Stimulated activated CD4-positive, alpha-beta T cell treated with anti-CD3 and anti-CD28 coated beads, Interleukin-4, amount 100 ng/mL, for 24 hours (primary cell): Measurements from ENCODE around the gene DNAJC18.
"Not testable (repeated sequence)": the region's sequence is repeated elsewhere in the genome, so short reads cannot be mapped to it uniquely, and the experiment has no call there.

Source experiments
- DNase-seq: peaks from one replicate; pipeline ENCODE4 v3.0.0-alpha.2; 2020

The DNAJC18 gene

DNA sequence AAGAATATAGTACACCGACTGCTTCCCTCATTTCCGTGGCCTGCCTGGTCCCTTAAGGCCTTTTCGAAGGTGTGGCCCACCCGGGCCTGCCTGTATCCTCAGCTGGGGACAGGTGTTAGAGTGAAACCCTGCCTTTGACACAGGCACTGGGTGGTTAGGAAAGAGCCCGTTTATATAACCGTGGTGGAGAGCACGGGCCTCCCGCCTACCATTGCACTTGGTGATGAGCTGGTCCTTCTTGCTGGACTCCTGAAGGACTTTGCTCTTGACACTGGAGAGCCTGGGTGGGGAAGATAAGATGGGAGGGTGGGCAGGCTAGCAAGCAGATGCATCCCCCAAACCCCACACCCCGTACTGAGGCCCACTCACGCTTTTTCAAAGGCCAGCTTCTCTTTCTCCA is 37.8 kb downstream of the DNAJC18 start:
- no peak for DNase-seq

DNA sequence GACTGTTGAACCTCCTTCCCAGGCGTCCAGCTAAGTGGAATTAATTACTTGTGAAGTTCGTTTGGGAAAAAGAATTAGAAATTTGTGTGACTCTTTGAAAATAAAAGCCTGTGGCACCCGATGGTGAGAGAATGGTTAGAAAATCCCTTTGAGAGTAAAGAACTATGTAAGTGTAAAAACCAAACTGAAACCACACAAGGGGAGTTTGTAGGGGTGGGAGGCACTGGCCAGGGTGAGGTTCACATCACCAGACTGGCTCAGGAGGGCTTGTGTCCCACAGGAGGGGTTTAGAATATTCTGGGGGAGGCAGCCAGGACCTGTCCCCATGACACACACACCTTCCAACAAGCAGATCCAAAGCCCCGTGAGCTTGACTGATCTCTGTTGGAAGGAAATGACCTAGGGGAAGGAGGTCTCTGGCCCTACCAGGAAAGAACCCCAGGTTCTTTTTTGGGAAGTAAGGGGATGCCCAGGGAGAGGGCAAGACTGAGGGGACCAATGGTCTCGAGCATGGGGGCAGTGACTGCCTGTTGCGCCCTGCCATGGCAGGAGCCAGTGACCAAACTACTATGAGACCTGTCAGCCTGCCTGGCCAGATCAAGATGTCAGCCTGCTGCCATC is 39.7 kb downstream of the DNAJC18 start:
- DNase-seq, result no peak

DNA sequence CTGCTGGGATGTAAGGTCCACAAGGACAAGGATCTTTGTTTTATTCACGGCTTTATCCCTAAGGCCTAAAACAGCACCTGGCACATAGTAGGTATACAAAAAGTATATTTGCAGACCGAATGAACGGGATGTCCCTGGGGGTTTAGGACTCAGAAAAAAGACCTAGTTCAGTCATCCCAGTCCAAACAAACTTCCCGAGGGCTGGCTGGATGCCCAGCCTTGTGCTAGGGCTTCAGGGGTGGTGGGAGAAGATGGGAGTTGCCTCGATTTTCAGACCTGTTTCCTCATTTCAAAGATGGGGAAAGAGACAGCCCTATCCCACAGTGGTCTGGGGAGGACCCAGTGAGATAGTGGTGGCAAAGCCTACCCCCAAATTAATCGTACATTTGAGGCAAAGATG is 41.4 kb downstream of the DNAJC18 start:
- no peak for DNase-seq

DNA sequence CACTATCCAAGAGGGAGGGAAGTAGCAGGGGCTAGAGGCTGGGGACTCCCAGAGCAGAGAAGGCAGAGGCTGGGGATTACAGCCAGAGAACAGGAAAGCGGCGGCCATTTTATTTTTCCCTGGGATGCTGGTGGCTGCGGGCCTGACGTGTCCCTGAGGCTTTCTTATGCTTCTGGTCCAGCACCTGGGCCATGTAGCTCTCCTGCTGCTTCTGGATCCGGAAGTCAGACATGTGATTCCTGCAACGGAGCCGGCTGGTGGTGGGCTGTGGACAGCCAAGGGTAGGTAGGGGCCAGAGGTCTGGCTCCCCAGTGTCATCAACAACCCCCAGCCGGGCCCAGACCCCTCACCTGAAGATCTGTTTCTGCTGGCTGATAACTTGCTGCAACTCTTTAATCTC is 42.6 kb downstream of the DNAJC18 start:
- DNase-seq, result no peak

DNA sequence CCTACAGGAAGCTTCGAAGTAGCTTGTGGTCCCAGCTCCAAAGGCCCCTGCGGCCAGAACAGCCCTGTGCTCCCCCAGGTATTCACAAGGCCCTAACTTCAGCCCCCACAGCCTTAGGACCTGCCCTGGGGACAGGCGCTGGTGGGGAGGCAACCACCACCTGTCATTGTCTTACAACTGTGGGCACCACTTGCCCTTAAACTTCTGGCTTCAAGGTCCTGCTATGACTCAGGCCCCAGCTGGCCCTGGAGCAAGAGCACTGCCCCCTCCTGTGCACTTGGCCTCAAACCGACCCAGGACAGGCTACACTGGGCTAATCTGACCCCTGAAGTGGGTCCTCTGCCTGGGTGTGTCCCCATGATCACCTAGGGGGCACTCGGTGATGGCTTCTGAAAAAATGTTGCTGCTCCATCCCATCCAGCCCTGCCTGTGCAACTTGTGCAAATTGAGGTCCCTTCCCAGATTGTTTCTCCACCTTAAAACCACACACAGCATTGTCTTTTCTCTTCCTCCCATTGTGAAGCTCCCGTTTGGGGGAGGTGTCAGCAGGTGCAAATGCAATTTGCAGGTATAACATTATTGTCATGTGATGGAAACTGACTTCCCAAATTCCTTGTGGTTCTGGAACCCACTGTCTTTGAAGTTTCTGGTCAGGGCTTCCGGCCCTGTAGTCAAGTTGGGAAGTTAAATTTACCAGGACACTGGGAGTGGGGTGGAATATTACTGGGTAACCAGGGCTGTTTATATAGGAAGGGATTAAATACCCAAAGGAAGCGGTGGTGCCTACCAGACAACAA is 43.3 kb downstream of the DNAJC18 start:
- no peak for DNase-seq

DNA sequence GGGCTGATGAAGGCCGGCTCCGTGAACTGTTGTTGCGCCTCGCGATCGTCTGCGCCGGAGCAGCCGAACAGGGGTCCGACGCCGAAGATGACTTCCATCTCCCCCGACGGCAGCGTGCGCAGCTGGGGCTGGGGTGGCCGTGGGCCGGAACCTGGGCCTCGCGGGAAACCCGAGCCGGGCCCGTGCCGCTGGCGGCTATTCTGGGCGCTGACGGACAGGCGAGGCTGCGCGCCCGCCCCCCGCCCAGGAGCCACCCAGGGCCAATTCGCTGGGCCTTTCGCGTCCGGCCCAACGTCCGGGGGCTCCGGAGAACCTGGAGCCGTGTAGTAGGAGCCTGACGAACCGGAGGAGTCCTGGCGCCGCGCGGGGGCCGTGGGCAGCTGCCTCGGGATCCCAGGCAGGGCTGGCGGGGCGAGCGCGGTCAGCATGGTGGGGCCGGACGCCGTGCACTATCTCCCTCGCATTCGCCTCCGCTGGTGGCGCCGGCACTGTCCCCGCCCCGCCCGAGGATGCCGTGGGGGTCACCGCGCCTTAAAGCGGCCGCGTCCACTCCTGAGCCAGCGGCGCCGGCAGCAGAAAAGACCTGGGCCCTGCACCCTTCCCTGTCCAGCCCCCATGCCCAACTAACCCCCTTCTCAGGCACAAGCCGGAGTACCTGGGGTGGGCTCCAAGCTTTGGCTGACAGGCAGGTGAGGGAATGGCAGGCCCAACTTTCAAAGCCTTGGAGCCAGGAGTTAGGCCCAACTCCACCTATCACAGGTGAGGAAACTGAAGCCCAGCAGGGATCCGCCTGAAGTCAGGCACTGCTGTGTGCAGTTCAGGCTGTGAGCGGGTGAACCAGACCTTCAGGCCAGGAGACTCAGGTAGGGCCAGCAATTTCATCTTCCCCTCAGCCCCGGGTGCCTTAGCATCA is 44.4 kb downstream of the DNAJC18 start, which contains the start of gene PROB1:
Gene PROB1, minus strand, starts transcription at position 451 of the 913 bp plus-strand sequence. Its CDS starts 23 bp downstream, at position 428.
- DNase-seq, result no peak

DNA sequence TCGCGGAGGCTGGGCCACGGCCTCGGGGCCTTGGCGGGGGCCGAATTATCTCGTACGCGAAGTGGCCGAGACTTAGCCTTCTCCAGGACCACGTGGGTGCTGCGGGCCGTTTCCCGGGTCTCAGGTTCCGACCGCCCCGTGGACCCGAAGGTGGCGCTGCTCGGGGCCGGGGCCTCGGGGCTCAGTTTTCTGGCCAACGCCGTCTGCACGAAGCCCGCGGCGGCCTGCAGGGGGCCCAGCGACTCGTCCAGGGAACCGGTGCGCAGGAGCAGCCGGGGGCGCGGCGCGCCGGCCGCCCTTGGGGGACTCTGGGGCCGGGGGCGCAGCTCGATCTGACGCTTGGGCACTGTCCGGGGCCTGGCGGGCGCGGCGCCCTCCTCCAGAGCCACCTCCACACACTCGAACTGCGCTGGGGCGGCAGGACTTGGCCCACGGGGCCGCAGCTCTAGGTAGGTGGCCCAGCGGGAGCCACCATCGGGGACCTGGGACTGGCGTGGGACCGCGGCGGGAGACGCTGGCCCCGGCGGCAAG is 45.1 kb downstream of the DNAJC18 start:
- peak; percentile 57 for DNase-seq

DNA sequence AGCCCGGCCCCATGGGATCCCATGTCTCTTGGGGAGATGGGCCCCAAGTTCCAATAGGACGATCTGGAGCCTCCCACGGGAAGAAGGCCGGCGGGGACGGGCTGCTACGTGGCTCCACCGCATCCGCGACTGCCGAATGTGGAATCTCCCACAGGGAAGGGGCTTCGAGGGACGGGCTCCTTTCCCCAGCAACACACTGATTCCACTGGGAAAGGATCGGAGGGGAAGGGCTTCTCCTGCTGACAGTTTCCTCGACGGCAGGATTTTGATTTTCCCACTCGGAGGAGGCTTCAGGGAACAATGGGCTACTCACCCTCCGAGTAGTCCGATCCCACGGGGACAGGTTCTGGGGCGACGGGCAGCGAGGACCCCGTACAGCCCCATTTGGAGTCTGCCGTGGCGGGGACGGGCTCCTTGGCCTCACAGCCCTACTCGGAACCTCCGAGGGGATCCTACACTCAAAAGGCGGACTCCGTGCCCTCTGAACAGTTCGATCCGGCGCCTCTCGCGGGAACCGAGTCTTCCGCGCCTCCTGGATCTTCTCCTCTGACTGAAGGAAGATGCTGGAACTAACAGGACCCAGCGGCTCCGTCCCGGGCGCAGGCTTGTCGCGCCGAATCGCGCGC is 45.7 kb downstream of the DNAJC18 start:
- DNase-seq, result no peak

DNA sequence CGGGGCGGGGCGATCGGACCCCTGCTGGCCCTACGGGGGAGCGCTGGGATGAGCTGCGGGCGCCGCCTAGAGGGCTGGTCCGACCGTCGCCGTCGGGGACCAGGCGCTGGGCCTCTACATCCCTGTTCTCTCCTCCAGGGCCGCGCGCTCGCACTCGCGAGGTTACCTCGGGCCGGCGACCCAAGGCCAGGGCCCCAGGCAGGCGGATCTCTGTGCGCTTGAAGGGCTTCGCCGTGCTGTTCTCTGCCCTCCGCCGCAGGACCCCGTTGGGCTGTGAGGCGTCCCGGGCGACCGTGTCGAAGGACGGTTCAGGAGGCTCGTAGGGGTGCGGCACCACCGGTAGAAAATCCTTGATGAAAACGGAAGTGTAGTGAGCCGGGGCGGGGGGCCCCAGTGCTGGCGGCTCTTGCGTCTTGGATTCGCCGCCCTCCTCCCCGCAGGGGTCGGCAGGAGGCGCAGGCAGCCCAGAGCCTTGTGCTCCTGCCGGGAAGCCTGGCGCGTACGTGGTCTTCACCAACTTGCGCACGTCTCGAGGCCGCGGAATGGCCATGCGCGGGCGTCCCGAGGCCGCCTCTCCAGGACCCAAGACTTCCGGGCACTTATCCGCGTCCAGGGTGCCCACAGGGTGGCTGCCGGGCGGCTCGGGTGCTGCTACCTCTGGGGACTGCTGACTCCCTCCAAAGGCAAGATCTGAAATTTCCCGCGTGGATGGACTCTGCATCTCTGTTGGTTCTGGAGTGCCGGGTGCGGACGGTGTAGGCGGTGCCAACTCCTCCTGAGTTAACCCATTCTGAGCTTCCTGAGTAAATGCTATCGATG is 46.4 kb downstream of the DNAJC18 start:
- DNase-seq, result peak; percentile 78

DNA sequence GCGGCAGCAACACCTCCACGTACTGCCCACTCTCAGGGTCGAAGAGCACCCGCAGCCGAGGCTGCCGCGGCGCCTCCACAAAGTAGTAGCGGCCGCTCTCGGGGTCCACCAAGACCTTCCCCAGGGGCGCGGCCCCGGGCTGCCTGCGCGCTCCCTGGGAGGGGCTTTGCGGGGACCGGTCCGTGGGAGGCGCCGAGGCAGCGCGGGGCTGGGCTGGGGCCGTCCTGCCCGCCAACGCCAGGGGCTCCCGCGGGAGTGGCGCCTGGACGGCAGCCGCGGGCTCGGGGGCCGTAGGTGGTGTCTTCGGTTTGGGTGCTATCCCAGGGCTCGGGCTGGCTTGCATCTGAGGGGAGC is 47.0 kb downstream of the DNAJC18 start:
- DNase-seq, result no peak

DNA sequence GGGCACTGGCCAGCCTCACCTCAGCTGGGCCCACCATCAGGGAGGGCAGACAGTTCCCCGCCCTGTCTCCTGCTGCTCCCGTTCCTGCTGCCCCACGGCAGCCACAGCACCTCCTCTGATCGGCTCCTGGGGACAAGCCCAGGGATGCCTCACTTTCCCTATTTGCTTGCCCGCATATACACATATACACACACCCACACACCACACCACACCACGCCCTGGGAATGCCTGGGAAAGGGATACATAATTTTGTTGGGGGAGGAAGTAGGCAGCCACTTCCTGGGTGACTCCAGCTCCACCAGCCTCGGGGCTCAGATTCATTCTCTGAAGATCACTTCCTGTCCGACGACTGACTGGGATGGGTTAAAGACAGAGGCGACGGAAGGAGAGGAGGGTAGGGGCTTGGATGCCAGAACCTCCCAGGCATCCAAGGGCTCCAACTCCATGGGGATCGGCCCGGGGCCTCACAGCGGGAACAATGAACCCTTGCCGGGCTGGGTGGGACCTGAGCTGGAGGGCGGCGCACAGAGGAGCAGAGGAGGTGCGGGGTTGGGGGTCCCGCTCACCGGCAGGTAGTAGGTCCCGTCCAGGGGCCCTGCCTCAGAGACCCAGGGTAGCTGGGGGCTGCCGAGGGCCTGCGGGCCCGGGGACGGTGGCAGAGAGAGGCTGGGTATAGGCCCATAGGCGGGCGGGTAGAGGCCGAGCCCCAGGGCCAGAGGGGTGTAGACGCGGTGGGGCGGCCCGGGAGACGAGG is 47.6 kb downstream of the DNAJC18 start:
- DNase-seq, result no peak

DNA sequence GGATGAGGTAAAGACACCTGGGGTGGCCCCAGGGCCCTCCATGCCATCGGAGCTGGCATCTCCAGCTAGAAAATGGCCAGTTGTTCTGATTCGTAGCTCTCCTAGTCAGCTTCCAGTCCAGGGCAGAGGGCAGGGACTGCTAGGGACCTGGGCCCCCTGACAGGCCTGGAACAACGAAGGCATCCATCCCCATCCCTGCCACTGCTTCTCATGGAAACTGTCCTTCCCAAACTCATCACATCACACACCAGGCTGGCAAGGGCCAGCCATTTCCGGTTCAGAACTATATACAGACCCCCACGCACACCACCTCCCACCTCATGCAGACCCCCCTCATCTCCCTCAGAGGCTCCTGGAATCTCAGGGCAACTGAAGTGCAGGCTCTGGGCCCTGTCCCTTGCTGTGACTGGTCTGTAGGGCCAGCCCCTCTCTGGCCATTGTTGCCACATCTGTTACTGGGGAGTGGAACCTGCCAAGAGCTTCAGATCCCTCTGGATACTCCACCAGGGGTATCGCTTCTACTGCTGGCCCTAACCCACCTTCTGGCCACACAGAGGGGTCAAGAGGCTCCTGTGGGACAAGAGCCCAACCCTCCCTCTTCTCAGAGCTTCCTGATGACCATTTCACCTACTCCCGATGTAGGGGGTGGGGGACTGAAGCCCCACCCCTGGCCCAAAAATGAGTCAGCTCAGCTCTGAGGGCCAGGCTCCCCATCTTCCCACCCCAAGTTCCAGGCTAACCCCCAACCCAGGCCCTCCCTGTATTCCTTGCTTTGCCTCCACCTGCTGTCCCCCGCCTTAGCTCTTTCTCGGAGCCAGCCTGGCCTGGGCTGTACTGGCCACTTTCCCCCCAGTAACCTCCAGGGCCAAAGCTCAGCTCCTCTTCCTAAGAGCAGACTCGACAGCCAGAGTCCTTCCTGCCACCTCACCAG is 48.4 kb downstream of the DNAJC18 start:
- DNase-seq, result no peak

DNA sequence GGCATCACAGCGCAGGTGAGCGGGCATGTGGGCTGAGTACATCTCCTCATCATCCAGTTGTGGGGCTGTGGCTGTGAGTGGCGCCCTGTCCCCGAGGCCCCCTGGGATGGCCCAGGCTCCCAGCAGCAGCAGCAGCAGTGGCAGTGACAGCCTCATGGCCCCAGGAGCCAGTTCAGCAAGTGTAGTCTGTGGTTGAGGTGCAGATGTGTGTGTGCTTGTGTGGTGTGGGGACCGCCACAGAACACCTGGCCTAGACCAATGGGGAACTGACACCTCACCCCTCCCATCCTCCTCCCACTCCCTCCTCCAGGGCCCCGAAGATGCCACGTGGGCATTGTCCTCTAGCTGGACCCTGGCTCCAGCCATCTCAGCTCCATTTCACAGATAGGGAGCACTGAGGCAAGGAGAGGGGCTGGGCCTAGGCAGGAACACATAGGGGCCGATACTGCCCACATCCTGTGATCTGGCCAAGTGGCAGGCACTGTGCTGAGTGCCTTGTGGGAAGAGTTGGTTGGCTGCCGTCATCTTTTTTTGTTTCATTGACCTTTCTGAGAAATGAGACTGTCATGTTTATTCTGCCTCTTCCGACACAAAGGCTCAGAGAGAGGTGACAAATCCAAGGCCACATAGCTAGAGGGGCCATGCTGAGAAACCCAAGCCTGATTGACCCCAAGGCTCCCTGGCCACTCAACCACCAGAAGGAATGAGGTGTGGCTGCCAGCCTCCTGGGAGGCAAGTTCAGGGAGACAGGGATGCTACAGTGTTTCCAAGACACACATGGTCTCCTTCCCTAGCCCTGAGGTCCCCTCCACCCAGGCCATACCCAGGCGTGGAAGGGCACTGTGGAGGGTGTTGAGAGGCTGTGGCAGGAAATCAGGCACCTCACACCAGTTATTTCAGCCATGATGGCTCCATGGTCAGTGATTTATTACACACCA is 49.4 kb downstream of the DNAJC18 start, which contains the start of gene MZB1:
Gene MZB1, minus strand, starts transcription at position 213 of the 938 bp plus-strand sequence. Its CDS starts 57 bp downstream, at position 156.
- peak; percentile 54 for DNase-seq

DNA sequence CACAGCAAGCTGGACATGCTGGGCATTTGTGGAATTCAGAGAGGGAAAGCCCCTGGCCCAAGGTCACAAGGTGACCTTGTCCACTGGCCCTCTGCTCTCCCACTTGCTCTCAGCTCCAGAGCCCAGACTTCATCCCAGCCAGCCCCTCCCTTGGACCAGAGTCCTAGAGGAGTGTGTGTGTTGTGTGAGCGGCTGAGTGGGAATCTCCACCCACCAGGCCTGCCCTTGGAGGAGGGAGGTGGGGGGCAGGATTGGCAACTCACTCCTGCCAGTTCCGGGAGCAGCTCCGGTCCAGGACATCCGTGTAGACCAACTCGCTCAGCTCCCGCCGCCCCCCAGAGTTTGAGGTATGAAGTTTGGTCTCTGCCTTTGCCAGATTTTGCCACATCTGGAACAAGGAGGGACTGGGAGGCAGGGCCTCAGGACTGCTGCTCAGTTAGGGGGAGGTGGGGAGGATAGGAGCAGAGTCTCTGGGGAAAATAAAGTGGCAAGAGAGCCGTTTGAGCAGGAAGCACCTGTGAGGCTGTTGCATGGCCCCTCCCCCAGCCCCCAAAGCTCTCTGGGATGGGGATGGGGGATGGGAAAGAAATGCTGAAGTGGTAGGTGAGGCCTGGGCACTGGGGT is 51.0 kb downstream of the DNAJC18 start:
- no peak for DNase-seq

DNA sequence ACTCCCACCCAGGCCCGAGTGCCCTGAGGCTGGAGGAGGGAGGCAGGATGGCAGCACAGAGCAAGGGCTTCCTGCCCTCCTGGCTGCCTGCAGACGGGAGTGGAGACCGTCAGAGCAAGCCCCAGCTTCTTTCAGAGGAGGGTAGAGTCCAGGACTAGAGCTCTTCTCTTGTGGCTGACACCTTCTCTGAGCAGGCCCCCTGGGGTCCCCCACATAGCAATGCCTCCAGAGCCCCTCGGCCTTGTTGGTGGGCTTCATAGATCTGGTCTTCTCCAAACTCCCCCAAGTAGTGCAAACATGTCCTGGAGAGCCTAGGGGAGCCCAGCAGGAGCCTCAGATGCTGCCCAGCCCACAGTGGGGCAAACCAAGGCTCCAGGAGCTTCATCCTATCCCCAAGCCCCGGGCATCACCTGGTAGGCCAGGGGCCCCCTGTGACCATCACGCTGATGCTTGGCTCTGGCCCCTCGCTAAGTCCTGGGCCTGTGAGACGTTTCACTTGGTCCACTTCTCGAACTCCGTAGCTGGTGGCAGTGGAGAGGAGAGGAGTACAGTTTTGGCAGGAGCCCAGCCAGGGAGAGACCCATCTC is 51.6 kb downstream of the DNAJC18 start:
- no peak for DNase-seq

DNA sequence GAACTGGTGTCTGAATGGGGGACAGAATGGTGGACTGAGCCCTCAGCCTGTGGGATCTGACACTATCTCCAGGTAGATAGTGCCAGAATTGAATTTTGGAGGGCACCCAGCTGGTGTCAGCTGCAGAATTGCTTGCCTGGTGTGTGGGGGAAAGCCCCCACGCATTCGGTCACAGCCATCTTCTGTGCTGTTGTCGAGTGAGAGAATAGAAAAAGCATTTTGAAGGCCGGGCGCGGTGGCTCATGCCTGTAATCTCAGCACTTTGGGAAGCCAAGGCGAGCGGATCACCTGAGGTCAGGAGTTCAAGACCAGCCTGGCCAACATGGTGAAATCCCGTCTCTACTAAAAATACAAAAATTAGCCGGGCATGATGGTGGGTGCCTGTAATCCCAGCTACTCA is 52.4 kb downstream of the DNAJC18 start:
- not testable (repeated sequence) for DNase-seq

DNA sequence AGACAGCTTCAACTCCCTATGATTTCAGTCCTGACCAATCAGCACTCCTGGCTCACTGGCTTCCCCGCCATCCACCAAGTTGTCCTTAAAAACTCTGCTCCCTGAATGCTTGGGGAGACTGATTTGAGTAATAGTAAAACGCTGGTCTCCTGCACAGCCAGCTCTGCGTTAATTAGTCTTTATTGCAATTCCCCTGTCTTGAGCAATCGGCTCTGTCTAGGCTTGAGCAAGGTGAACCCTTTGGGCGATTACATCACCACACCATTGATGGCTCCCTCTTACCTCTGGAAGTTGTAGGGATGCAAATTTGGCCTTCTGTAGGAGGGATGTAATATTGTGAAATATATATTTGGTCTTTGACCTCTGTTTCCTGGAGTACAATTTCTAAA is 53.3 kb downstream of the DNAJC18 start:
- no peak for DNase-seq
